NCI-H510A treated with DMSO at 0.1 percent for 48 hours (cell line): Measurements from ENCODE around the gene PAX6.

Experiments used
- DNase-seq: peaks from one replicate; lab custom pipeline; 2025; lab: John Stamatoyannopoulos, UW

The PAX6 gene

DNA sequence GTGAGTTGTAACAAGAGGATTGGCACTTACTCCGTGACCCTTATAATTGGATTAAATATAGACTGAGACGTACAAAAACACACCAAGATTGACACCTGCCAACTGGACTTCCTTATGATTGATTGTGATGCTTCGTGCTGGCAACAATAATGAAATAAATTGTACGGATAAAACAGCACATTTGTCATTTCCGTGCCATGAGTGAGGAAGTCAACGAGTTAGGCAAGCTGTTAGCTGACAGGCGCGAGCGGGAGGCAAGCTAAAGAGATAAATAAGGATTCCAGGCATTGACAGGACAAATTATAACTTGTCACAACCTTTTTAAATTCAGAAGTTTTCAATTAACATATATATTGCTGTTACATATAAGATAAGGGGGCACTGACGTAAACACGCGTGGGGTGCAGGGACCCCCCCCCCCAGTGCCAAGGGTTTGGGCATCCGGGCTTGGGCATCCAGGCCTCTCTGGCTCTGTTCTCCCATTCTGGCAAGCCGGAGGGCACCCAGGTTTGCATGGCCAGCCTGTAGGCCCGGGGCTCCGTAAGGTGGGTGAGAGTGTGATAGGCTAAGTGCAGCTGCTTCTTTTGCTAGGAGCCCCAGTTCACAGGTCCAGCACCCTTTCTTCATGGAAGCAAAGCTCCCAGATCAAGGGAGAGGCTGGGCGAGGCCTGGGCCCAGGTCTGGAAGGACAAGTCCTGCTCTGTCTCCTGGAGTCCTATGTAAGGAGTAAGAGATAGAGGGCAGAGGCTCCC lies 11.2 kb upstream of the PAX6 start:
- DNase-seq: no peak

DNA sequence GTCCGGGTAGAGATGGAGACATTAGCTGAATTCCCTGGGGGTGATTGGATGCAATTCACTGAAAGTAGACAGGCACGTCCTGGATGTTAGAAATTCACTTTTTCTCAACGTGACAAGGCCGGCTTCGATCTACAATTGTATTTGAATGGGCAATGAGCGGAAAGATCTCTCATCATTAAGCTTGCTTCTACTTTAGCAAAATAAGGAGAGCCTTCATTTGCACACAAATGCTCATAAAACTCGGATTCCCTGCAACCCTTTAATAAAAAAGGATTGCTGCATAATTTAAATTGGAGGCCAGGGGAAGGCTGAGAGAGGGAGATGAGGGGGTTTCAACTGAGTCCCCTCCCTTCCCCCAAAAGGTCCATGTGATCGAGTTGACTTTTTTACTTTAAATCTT lies 10.6 kb upstream of the PAX6 start:
- DNase-seq: no peak

DNA sequence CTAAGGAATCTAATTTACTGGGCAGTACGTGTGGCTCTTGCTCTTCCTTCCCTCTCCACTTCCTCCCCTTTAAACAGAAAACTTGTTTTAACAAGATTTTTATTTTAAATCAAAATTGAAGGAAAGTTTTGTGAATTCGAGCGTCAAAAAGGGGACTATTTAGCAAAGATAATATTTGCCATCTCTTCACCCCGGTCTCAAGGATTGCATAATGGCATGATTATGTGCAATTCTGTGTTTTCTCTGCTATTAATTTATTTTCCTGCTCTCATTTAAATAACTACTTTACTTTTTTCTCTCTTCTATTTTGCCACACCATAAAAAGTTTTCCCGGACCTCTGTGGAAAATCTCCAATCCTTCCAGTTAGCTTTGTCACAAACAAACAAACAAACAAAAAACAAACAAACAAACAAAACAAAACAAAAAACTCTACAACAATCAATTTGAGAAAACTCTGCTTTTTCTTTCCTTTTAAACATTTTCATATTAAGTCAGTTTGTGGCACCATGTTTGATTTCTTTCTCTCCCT lies 10.2 kb upstream of the PAX6 start:
- DNase-seq: no peak

DNA sequence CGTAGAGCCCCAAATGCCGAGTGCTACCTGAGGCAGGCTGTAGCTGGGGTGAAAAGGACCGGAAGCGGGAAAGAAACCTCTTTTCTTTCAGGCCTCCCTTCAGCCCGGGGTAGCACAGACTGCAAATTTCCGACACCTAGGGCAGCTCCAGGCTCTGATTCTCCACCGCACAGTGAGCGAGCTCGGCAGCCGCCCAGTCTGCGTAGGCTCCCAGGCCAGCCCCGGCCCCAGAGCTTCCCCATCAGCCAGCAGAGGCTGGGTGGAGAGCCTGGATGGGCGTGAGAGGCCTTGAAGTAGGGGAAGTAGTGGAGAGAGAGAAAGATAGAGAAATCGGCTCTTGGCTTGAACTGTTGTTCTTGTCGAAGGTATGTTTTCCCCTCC lies 9.3 kb upstream of the PAX6 start:
- DNase-seq: no peak

DNA sequence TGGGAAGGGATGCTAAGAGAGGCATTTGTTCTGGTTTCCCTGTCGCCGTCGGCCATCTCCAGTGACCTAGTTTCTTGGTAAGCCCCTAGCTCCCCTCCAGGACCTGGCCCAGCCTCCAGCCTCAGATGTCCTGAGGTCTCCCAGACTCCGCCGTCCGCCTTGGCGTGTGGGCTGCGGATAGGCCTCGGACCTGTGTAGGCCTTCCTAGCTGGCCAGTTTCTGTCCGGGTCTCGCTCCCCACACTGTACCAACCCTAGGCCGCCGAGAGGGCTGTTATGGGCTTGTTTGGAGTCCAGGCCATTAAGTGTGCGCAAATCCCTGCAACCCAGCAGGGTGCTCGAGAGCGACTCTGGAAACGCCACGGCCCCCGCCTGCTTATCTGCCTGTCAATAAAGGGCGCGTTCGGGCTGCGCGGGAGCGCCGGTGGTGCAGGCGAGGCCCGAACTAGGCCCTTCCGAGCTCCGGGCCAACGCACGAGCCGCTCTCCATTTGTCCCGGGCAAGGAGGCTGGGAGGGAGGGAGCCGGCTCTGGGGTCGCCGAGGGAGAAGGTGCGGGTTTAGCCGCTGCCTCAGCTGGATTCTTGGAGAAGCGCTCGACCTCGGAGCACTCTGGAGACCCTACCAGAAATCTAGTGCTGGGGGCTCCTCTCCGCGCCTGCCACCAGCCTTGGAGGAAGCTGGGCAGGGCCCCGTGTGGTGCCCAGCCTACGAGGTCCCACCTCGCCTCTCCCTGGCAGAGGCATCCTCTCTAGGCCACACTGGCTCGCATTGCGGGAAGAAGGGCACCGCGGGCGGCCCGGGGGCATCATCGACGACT lies 8.7 kb upstream of the PAX6 start:
- no peak for DNase-seq

DNA sequence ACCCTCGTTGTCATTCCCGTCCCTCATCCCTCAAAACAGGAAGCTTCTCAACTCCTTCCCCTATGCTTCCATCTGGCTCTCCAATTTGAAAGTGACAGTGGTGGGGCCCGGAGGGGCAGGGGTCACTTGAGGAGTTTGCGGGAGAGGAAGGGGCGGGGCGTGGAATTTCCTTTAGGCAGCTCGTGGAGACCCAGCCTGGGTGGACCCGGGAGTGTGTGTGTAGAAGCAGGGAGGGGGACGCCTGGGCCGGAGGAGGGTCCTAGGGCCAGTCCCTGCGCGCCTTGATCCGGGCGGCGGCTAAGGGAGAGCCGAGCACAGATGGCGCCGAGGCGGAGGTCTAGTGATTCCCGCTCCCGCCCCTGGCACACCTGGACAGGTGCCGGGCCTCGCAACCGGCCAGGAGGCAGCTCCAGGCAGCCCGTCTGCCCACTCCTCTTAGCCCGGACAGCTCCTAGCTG lies 7.8 kb upstream of the PAX6 start:
- DNase-seq: no peak

DNA sequence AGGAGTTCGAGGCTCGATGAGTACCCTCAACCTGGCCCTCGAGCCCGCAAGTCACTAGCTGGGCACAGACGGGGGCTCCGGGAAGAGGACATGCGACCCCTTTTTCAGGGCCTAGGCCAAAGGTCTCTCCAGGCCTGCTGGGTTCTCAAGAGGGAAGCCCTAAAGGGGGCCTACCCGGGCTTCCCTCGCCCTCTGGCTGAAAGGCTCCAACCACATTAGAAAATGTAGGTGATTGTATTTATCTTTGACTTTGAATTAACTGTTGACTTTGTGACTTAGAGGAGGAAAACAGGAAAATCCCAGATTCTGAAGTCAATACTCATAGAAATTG lies 7.3 kb upstream of the PAX6 start:
- DNase-seq: no peak

DNA sequence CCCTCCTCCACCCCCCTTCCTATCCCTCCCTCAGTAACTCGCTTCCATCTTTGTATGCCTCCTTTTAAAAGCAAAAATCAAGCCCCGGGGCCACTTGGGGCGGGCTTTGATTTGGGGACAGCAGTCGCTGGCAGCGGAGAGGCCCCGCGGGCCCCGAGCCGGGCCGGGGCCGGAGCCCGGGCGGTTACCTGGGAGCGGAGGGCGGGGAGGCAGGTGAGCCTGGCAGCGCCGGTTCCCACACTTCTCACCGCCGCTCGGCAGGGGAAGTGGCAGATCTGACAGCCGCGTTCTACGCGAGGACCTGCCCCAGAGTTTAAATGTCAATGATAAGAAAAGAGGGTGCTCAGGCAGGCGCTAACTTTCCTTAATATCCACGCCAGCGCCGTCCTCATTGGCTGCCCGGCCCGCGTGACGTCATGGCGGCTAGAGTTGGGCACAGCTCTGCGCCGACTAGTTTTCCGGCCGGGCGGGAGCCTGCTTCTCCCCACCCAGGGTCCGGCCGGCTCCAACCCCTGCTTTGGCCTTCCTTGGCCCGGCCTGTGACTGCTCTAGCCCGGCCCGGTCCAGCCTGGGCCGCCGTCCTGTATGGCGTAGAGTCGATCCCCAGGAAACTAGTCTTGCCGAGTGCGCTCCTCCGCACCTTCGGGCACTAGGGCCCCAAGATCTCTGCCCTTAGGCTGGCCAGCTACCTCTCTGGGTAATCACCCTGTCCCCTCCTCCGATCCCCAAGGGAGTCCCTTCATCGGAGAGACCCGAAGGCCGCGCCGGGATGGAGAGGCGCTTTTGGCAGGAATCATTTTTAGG lies 6.7 kb upstream of the PAX6 start:
- no peak for DNase-seq

DNA sequence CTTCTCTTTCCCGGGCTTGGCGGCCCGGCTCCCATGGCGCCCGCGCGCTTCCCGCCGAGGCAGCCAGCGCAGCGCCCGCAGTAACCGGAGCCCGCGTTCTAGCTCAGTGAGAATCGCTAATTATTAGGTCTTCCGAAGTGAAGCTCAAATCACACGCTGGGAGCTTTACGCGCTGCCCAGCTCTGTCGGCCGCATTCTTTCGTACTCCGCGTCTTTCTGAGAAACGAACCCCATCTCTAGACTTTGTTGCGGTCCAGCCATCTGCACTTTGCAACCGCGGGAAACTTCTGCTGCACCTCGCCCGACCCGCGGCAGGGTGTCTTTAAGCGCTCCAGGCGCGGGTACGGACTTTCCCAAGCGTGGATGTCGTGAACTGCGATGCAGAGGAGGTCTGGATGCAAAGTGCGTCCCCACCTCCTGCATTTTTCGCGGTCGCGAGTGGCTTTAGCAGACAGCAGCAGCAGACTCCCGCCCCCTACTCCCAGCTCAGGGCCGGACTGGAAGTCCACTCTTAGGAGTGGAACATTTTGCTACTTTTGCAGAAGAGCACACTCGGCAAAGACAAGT lies 6.0 kb upstream of the PAX6 start:
- no peak for DNase-seq

DNA sequence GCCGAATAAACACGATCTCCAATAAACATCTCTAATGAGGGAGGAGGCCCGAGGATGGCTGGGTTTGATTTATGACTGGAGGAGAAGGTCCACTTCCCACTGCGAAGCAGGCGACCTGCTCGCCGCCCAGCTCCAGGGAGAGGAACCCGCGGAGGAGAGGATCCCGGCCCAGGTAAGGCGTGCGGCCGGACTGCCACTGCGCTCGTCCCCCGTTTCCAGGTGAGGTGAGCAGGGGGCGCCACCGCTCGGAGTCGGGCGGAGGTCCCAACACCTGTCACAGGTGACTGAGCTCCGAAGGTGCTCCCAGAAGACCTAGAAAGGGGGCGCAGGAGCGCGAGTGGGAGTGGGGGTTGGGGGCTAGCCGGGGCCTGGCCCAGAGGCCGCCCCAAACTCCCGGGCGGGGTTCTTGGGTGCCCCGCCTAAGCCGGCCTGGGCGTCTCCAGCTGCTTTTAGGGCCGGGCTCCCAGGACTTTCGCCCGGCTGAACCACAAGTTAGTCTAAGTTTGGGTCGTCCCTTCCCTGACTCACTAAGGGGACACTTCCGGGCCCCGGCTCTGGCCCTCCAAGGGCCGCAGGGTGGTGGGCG lies 5.4 kb upstream of the PAX6 start:
- DNase-seq: no peak

DNA sequence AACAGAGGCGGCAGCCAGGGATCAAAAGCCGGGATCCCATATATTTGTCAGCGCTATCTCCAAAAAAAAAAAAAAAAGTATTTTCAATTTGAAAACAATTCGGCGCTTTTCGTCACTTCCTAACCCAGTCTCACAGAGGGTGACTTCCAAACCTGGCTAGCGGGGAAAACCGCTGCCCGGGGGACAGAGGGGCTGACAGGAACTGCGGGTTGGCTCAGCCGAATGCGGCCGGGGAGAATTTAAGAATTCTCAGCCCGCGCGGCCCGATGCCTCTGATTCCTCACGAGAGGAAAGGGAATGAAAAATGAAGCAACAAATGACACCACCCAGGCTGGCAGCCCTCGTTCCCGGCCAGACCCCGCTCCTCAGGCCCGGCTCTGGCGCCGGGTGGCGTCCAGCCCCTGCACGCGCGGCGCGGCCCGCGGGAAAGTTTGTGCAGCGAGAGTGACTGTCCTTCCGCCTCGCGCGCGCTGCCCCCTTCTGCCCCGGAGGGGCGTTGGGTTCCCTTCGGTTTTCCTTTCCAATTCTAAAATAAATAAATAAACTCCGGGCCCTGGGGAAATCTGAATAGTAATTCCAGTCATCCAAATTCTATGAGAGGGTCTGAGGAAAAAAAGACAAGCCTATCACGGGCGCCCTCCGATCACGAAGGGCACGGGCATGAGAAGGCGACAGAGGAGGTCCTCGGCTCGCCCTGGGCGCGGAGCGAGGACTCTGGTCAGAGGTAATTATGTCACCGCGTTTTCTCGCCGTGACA lies 4.8 kb upstream of the PAX6 start:
- no peak for DNase-seq

DNA sequence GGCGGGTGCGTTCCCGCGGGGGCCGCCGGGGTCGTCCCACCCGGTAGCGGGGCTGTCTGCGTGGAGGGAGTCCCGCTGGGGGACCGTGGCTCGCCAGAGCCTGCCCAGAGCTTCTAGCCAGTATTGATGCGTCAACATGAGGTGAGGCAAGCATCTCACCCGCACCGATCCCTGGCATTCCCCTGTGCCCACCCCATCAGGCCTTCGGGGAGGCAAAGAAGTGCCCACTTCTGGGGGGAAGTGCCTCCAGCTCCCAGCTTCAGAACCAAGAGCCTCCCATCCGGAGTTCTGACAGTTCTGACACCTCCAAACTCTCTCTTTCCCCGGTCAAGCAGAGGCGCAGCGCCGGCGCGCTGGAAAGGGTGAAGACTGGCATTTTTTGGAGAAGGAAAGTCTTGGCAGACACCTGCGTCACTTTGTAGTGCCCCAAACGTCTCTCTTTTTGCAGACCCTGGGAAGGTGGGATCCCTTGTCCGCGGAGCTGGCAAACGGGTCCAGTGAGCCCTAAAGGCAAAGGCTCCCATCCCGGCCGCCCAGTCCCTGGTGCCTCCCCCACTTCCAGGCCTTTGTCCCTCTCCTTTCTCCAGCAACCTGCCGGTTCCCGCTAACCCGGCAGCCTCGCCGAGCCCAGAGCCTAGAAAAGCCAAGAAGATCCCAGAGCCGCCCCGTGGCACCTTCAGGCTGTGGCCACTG lies 3.2 kb upstream of the PAX6 start:
- DNase-seq: no peak

DNA sequence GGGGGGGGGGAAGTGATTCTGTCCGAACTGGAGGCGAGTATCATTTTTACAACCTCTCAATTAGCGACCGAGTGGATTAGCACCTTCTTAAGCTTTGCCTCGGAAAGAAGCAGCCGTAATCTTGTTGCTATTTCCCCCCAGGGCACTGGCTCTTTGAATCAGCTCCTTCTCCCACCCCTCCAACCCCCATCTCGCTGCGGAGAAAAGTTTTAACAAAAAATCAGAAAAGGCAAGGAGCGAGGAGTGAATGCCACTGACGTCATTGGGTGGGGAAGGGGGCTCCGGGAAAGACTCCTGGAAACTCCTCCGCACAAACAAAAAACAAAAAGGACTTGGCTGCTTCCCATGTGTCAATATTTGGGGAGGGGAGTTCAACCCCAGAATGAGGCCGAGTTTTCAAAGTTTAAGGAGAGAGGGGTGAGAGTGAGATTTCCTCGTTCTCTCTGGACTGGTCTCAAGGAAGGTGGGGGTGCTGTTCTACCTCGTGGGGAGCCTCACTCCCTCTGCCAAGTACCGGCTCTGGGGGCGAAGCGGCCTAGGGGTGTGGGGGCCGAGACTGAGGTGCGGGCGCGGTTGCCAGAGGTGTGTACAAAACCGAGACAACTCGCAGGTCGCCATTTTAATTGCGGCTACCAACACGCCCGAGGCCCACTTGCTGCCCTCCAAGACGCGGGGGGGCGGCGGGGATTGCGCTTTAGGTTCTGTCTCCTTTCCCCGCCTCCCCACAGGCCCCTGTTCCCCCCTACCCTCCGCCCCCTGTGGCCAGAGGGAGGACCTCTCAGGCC lies 2.5 kb upstream of the PAX6 start:
- no peak for DNase-seq

DNA sequence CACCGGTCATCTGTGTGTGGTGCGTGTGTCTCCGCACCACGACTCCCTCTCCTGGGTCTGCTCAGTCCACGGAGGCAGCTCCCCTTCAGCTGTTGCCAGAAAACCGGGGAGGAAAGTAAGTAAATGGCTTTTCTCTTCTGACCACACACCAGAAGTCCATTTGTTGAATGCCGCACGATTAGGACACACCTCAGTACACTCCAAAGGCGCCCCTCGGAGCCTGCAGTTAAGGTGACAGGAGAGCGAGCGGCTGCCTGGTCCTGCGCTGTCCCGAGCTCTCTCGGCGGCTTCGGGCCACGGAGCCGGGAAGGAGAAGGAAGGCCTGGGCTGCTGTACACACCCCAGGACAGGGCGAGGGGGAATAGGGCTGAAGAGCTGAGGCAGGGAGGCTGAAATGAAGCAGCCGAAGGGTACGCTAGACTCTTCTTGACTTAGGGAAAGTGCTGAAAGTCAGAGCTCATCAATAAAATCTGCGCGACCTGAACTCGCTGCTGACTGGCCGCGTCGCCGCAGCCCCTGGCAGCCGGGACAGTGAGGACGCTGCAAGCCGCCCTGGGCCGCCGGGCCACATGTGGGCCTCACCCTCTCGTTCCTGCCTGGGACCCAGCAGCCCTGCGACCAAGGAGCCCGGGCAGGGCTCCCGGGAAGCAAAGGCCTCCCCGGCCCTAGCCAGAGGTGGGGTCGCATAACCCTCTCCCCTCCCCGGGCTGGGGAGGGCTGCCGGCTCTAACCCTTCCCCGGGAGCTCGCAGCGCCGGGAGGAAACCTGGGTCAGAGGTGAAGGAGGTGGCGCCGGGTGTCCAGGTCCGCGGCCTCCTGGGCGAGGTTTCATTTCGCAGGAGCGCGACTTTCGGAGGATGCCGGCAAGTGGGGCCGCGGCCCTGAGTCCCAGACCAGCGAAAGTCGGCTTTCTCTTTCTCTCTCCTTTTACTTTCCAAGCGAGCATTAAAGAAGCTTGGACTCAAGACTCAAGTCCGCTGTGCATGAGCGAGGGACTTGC lies 1.6 kb upstream of the PAX6 start:
- DNase-seq: no peak

DNA sequence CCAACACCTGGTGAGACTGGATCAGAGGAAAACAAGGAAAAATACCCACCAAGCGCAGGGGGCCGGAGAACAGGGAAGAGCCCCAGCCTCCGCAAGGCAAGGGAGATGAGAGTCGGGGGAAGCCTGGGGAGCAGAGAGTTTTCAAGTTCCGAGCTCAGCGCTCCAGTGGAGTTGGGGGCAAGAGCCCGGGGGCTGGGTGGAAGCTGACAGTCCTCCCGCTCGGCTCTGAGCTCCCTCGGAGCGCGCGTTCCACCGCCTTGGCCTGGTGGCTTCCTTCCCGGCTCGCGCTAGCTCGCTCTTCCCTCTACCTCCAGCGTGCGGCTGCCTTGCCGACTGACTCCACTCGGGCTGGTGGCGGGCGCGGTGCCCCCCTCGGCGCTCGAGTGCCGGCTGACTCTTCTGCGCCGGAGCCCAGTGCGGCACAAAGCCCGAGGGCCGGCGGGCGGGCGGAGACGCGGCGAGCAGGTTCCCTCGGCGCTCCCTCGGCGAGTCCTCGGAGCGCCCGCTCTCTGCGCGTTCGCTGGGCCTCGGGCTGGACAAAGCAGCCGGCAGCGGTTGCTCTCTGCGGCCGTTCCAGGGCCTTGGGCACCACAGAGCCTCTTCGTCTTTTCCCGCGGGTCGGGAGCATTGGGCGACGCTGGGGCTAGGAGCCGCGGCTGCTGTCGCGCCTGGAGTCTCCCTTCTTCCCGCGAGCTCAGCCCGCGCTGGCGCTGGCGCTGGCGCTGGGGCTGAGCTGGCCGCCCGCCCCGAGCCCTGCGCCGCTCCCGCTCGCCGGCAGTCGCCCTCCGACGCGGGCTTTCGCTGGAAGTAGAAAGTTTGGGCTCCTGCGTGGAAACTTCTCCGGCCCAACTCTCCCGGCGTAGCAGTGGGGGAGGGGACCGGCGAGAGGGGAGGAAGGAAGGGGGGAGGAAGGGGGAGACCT lies 1.0 kb downstream of the PAX6 start:
- no peak for DNase-seq

DNA sequence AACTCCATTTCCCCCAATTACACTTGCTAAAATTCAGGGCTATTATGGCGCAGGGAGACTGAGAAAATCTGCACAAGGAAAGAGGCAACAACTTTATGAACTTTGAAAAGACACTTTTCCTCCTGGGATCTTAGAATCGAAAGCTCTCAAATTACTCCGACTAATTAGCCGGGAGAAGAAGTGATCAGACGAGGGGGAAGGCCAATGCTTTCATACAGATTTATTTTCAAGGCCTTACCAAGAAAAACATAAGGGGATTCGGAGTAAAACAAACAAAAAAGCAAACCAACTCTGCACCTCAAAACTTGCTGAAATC lies 1.6 kb downstream of the PAX6 start:
- DNase-seq: no peak

DNA sequence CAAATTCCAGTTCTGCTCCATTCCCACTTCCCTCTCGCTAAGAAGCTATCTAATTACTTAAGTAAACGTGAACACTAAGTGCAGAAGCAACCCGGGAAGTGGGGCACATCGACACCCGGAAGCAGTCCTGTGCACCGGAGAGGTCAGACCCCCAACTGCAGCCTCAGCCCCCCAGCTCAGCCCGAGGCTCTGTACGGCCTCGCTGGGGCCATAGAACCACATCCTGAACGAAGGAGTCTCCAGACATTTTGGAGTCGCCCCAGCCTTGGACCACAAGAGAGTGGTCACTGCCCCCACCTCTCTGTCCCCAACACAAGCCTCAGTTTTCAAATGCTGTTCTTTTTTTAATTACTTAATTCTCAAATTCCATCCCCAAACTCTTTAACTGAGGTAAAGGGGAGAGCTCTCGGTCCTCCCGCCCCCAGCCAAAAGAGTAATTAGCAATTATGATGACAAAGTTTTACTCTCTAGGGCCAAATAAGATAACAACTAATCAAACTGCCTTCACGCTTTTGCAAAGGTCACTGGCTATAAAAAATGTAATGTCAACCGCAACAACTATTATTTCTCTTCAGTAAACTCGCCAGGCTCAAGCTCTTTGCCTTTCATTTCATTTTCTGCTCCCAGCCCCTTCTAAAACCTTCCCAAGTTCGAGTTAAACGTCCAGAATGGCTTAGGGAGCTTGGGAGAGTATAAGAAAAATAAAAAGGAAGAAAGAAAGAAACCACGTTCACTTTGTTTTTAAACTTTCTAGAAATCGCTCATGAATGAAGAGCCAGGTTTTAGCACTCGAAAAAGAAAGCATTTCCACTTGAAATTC lies 2.2 kb downstream of the PAX6 start:
- no peak for DNase-seq
